Panc1 (cell line): ENCODE measurements around the gene SLC29A1. TPM values are rescaled to one million over a fixed set of nuclear protein-coding genes. Genes with fewer than 3 reads are reported as not detected.

Source experiments
- ATAC-seq: fragments of 200-7000 bp; cut with Tn5 transposase; 2 replicates; pipeline ENCODE4 v1.9.1; 2020; ENCODE audit warnings: mild to moderate bottlenecking, moderate library complexity
- BruUV-seq: library from RNA; stranded (reverse); fragments of 400-500 nt; replicated peaks from 2 replicates; lab custom pipeline; 2021; lab: Mats Ljungman, UMichigan
- CTCF ChIA-PET: fragments of 300-600 bp; sonication (Branson Sonifier 250); formaldehyde crosslinking; loops from one replicate; lab custom pipeline; 2022; ENCODE audit warnings: antibody characterized with exemption; lab: Charles Lee
- POLR2A ChIA-PET: fragments of 300-600 bp; sonication (Branson Sonifier 250); formaldehyde crosslinking; loops from one replicate; lab custom pipeline; 2022; ENCODE audit warnings: antibody characterized with exemption; lab: Charles Lee
- DNase-seq: peaks from one replicate; pipeline ENCODE4 v3.0.0-alpha.2; 2010; ENCODE audit warnings: low read depth, low spot score
- H3K27ac ChIP-seq: 2 replicates; pipeline ENCODE4 v1.5.1; 2011; ENCODE audit warnings: mild to moderate bottlenecking, low read length, inconsistent platforms
- H3K27me3 ChIP-seq: fragments of 200-500 bp; sonication (Bioruptor generic); 2 replicates; pipeline ENCODE4 v1.6.0; 2014; ENCODE audit warnings: low read length, inconsistent platforms; ENCODE audit not compliant: control insufficient read depth, insufficient read depth
- H3K36me3 ChIP-seq: fragments of 200-500 bp; sonication (Bioruptor generic); 2 replicates; pipeline ENCODE4 v1.5.1; 2014; ENCODE audit warnings: inconsistent platforms, mild to moderate bottlenecking, low read length, moderate library complexity; ENCODE audit not compliant: control insufficient read depth, insufficient read depth
- H3K4me1 ChIP-seq: 2 replicates; pipeline ENCODE4 v1.5.1; 2011; ENCODE audit warnings: inconsistent platforms, mild to moderate bottlenecking, low read length, moderate library complexity; ENCODE audit not compliant: control insufficient read depth, insufficient read depth
- H3K4me3 ChIP-seq, 2 experiments: 2 replicates each; pipeline ENCODE4 v1.5.1; 2011 to 2012; ENCODE audit warnings: low read depth in 2 of 2, low read length in 2 of 2, mild to moderate bottlenecking in 2 of 2, inconsistent platforms in 1 of 2, moderate library complexity in 1 of 2
- H3K9me3 ChIP-seq: fragments of 200-500 bp; sonication (Bioruptor generic); 2 replicates; pipeline ENCODE4 v1.5.1; 2014; ENCODE audit warnings: low read depth, mild to moderate bottlenecking, inconsistent platforms, low read length, moderate library complexity; ENCODE audit not compliant: control insufficient read depth, insufficient read depth
- POLR2AphosphoS5 ChIP-seq: IDR thresholded peaks from 2 replicates; pipeline ENCODE4 v1.6.1; 2012; ENCODE audit warnings: mild to moderate bottlenecking, low read depth, low read length, moderate library complexity
- SIN3A ChIP-seq: IDR thresholded peaks from 2 replicates; pipeline ENCODE4 v1.6.1; 2012; ENCODE audit warnings: low read depth, mild to moderate bottlenecking, low read length, moderate library complexity, borderline replicate concordance; ENCODE audit not compliant: insufficient read depth
- TCF7L2 ChIP-seq: IDR thresholded peaks from 2 replicates; pipeline ENCODE4 v1.6.1; 2011; ENCODE audit warnings: mild to moderate bottlenecking, low read depth, low read length, inconsistent platforms
- in situ Hi-C: cut with HindIII; loops from 2 replicates; pipeline ENCODE4 v1.10.0; 2016; ENCODE audit warnings: low sequenced_read_pairs, low pct_unique_long_range_greater_than_20kb
- intact Hi-C: fragments of 100-400 bp; cut with micrococcal nuclease; formaldehyde crosslinking; loops from one replicate; pipeline ENCODE4 v1.10.0; 2022; ENCODE audit not compliant: unreplicated experiment
- total RNA-seq: library from RNA; stranded (reverse); gene quantifications from one replicate; pipeline ENCODE4 v1.2.1, GENCODE V29; 2021; ENCODE audit not compliant: unreplicated experiment
- TF ChIP-seq, protein P1 (sequence below): fragments of 450-650 bp; IDR thresholded peaks from 2 replicates; pipeline ENCODE4 v1.5.1; 2017; ENCODE audit warnings: mild to moderate bottlenecking
- TF ChIP-seq, protein P2 (sequence below), 2 experiments: IDR thresholded peaks; 2 replicates each; pipeline ENCODE4 v1.6.1; 2011 to 2012; ENCODE audit warnings: low read depth in 2 of 2, control low read depth in 1 of 2, low read length in 1 of 2, mild to moderate bottlenecking in 1 of 2, moderate library complexity in 1 of 2; ENCODE audit not compliant: insufficient read depth in 1 of 2

Gene SLC29A1
- total RNA-seq, 1 experiment from 2014 or later: 263 TPM

DNA sequence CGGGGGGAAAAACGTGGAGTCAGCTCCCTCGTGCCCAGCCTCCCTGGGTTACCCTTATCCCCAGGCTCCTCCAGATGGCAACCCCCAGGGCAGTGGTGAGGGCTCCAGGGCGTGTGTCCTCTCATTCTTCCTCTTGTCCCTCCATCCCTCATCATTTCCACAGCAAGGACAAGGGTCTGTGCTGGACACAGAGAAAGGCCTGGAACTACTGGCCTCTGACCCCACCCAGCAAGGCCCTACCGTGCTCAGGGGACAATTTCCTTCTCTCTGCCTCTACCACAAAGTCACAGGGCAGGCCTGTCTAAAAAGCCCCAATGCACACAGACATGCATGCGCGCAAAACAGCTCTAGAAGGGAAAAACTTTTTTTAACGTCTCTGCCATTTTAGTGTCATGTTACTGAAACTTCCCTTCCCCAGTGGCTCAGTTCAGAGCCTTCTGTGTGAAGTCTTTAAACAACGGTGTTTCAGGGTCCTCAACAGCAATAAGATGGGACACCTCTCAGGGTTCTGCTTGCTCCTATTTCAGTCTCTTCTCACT lies 35.0 kb downstream of the SLC29A1 start:
- Histone ChIP-seq H3K4me3 (no peak overlapping the region), H3K27ac (peak overlapping the region; percentile 79), H3K36me3 (peaks cover 9% of the 10 kb centered on the region), H3K9me3 (no peaks in the 10 kb centered on the region), H3K27me3 (no peaks in the 10 kb centered on the region), H3K4me1 (peaks cover 48% of the 10 kb centered on the region)
- intact Hi-C loops: loop anchor here (10.0 kb wide), 1 partner anchor 164 kb away; no protein-coding TSS in a partner anchor
- DNase-seq: no peak
- CTCF ChIA-PET: no interaction called here
- TF ChIP-seq SIN3A (no peak), TCF7L2 (no peak), POLR2AphosphoS5 (no peak)
- TF ChIP-seq, protein P1, sequence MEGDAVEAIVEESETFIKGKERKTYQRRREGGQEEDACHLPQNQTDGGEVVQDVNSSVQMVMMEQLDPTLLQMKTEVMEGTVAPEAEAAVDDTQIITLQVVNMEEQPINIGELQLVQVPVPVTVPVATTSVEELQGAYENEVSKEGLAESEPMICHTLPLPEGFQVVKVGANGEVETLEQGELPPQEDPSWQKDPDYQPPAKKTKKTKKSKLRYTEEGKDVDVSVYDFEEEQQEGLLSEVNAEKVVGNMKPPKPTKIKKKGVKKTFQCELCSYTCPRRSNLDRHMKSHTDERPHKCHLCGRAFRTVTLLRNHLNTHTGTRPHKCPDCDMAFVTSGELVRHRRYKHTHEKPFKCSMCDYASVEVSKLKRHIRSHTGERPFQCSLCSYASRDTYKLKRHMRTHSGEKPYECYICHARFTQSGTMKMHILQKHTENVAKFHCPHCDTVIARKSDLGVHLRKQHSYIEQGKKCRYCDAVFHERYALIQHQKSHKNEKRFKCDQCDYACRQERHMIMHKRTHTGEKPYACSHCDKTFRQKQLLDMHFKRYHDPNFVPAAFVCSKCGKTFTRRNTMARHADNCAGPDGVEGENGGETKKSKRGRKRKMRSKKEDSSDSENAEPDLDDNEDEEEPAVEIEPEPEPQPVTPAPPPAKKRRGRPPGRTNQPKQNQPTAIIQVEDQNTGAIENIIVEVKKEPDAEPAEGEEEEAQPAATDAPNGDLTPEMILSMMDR: no peak
- TF ChIP-seq, protein P2, sequence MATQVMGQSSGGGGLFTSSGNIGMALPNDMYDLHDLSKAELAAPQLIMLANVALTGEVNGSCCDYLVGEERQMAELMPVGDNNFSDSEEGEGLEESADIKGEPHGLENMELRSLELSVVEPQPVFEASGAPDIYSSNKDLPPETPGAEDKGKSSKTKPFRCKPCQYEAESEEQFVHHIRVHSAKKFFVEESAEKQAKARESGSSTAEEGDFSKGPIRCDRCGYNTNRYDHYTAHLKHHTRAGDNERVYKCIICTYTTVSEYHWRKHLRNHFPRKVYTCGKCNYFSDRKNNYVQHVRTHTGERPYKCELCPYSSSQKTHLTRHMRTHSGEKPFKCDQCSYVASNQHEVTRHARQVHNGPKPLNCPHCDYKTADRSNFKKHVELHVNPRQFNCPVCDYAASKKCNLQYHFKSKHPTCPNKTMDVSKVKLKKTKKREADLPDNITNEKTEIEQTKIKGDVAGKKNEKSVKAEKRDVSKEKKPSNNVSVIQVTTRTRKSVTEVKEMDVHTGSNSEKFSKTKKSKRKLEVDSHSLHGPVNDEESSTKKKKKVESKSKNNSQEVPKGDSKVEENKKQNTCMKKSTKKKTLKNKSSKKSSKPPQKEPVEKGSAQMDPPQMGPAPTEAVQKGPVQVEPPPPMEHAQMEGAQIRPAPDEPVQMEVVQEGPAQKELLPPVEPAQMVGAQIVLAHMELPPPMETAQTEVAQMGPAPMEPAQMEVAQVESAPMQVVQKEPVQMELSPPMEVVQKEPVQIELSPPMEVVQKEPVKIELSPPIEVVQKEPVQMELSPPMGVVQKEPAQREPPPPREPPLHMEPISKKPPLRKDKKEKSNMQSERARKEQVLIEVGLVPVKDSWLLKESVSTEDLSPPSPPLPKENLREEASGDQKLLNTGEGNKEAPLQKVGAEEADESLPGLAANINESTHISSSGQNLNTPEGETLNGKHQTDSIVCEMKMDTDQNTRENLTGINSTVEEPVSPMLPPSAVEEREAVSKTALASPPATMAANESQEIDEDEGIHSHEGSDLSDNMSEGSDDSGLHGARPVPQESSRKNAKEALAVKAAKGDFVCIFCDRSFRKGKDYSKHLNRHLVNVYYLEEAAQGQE (IDR thresholded peaks at IDR 0.05; ENCODE audit: insufficient read depth in 1 of 2, low read depth in 2 of 2, low read length in 1 of 2): no peak
- in situ Hi-C loops: no loop called here
- no TSS peak for BruUV-seq
- no peak for ATAC-seq
- POLR2A ChIA-PET: no interaction called here

DNA sequence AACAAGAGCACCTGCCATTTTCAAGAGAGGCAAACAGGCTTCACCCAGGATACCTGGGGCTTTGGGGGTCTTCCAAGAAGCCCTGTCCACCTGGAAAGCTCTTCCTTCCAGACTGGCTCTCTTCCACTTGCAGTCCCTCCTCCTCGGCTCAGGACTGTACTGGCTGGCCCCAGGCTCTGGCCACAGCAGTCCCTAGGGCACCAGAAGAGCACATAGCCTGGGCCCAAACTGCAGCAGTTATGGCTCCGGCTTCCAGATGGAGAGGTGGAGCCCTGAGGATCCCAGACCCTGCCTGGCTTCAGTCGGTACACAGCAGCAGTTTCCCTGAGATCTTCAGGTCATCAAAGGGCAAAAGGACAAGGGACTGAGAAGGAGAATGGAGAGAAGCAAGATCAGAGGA lies 35.5 kb downstream of the SLC29A1 start:
- H3K27ac ChIP-seq: peak overlapping the region; percentile 79; the same call in 1 of the 2 replicates
- ATAC-seq (no peak), DNase-seq (no peak)
- H3K9me3 ChIP-seq: no peaks in the 10 kb centered on the region
- no peak for TF ChIP-seq POLR2AphosphoS5
- TF ChIP-seq TCF7L2: no peak
- TF ChIP-seq, protein P2 (IDR thresholded peaks at IDR 0.05; ENCODE audit: insufficient read depth in 1 of 2, low read depth in 2 of 2, low read length in 1 of 2): no peak
- TF ChIP-seq, protein P1: no peak
- TF ChIP-seq SIN3A: no peak
- no peak overlapping the region for H3K4me3 ChIP-seq
- H3K27me3 ChIP-seq: no peaks in the 10 kb centered on the region
- H3K4me1 ChIP-seq: peaks cover 49% of the 10 kb centered on the region
- POLR2A ChIA-PET: no interaction called here
- CTCF ChIA-PET: no interaction called here
- intact Hi-C loops: loop anchor here (10.0 kb wide), 1 partner anchor 164 kb away; no protein-coding TSS in a partner anchor
- no TSS peak for BruUV-seq
- peaks cover 5% of the 10 kb centered on the region for H3K36me3 ChIP-seq
- in situ Hi-C loops: no loop called here
